HG03135 (cell line): ENCODE data around the gene TBATA.

Experiments
- ATAC-seq: cut with Tn5 transposase; IDR thresholded peaks from one replicate; pipeline ENCODE4 v1.9.1; 2021; ENCODE audit warnings: mild to moderate bottlenecking, moderate library complexity; ENCODE audit not compliant: unreplicated experiment

The TBATA gene

GRCh38 chr10:70722820-70723424, 62.3 kb downstream of the TBATA start:
- ATAC-seq: no peak
